GM12873 (cell line): ENCODE measurements around the gene NKIRAS2.

Experiments used
- CTCF ChIP-seq: IDR thresholded peaks from 2 replicates; pipeline ENCODE4 v1.5.1; 2012; ENCODE audit warnings: low read depth, mild to moderate bottlenecking, moderate library complexity, low read length, control low read depth; ENCODE audit not compliant: insufficient read depth; ENCODE audit errors: missing control alignments

Gene NKIRAS2

GRCh38 chr17:41975099-41976083 is 44.5 kb upstream of the NKIRAS2 start:
- TF ChIP-seq CTCF = no peak

GRCh38 chr17:41976142-41976768 is 43.6 kb upstream of the NKIRAS2 start:
- TF ChIP-seq CTCF = no peak

- no peak for TF ChIP-seq CTCF
Observed at GRCh38 chr17:41977991-41978390, 41.9 kb upstream of the NKIRAS2 start.

GRCh38 chr17:41982026-41982760 is 37.7 kb upstream of the NKIRAS2 start:
- no peak for TF ChIP-seq CTCF

GRCh38 chr17:41984454-41984853 is 35.4 kb upstream of the NKIRAS2 start:
- TF ChIP-seq CTCF = no peak

GRCh38 chr17:41985919-41986318 is 34.0 kb upstream of the NKIRAS2 start:
- TF ChIP-seq CTCF = no peak

- no peak for TF ChIP-seq CTCF
Observed at GRCh38 chr17:41986634-41987033, 33.3 kb upstream of the NKIRAS2 start.
